ENCODE results near the gene ELOVL7.
"Not testable (repeated sequence)": the region's sequence is repeated elsewhere in the genome, so short reads cannot be mapped to it uniquely, and the experiment has no call there.

ELOVL7 gene

GRCh38 chr5:60821488-60822284 is 22.4 kb downstream of the ELOVL7 start:
- TF ChIP-seq EZH2phosphoT487 (conservative IDR thresholded peaks at IDR 0.05; ENCODE audit: low read length) (no peak), CTCF (IDR thresholded peaks at IDR 0.05; ENCODE audit: insufficient read depth, low read length, poor library complexity, severe bottlenecking) (no peak)
- Histone ChIP-seq H3K9me3 (ENCODE audit: insufficient read depth, low read length) (no peaks in the 10 kb centered on the region), H3K79me2 (ENCODE audit: insufficient read depth, low read length) (no peaks in the 10 kb centered on the region), H3K4me2 (ENCODE audit: low read depth, low read length, poor library complexity, severe bottlenecking) (no peak overlapping the region), H4K20me1 (ENCODE audit: low read depth, low read length) (no peaks in the 10 kb centered on the region), H3K36me3 (ENCODE audit: low read length) (no peaks in the 10 kb centered on the region), H3K9ac (ENCODE audit: low read length) (no peak overlapping the region), H3K27ac (ENCODE audit: low read depth, low read length) (no peak overlapping the region), H3K9me2 (replicated peaks; ENCODE audit: insufficient read depth, low read length) (no peaks in the 10 kb centered on the region), H2AFZ (ENCODE audit: low read depth, low read length, severe bottlenecking) (no peak overlapping the region), H3F3A (ENCODE audit: insufficient read depth) (no peaks in the 10 kb centered on the region), H3K27me3 (ENCODE audit: low read length) (no peaks in the 10 kb centered on the region), H3K4me3 (ENCODE audit: insufficient read depth, low read length, poor library complexity, severe bottlenecking) (no peak overlapping the region)

- Histone ChIP-seq H3K36me3 (ENCODE audit: low read length) (no peaks in the 10 kb centered on the region), H3K9me3 (ENCODE audit: insufficient read depth, low read length) (no peaks in the 10 kb centered on the region), H4K20me1 (ENCODE audit: low read depth, low read length) (no peaks in the 10 kb centered on the region), H3K4me3 (ENCODE audit: insufficient read depth, low read length, poor library complexity, severe bottlenecking) (no peak overlapping the region), H3K9ac (ENCODE audit: low read length) (no peak overlapping the region), H2AFZ (ENCODE audit: low read depth, low read length, severe bottlenecking) (no peak overlapping the region), H3K4me2 (ENCODE audit: low read depth, low read length, poor library complexity, severe bottlenecking) (no peak overlapping the region), H3K79me2 (ENCODE audit: insufficient read depth, low read length) (no peaks in the 10 kb centered on the region), H3F3A (ENCODE audit: insufficient read depth) (no peaks in the 10 kb centered on the region), H3K27me3 (ENCODE audit: low read length) (no peaks in the 10 kb centered on the region), H3K9me2 (replicated peaks; ENCODE audit: insufficient read depth, low read length) (no peaks in the 10 kb centered on the region), H3K27ac (ENCODE audit: low read depth, low read length) (no peak overlapping the region)
- TF ChIP-seq EZH2phosphoT487 (conservative IDR thresholded peaks at IDR 0.05; ENCODE audit: low read length) = no peak
- no peak for TF ChIP-seq CTCF (IDR thresholded peaks at IDR 0.05; ENCODE audit: insufficient read depth, low read length, poor library complexity, severe bottlenecking)
Observed at GRCh38 chr5:60820593-60821487, 23.2 kb downstream of the ELOVL7 start.

- H3K9me3 ChIP-seq (ENCODE audit: insufficient read depth, low read length); H4K20me1 ChIP-seq (ENCODE audit: low read depth, low read length); H3F3A ChIP-seq (ENCODE audit: insufficient read depth); H3K27me3 ChIP-seq (ENCODE audit: low read length); H3K9me2 ChIP-seq (replicated peaks; ENCODE audit: insufficient read depth, low read length); H3K36me3 ChIP-seq (ENCODE audit: low read length); H3K9ac ChIP-seq (ENCODE audit: low read length); H2AFZ ChIP-seq (ENCODE audit: low read depth, low read length, severe bottlenecking); H3K4me3 ChIP-seq (ENCODE audit: insufficient read depth, low read length, poor library complexity, severe bottlenecking); H3K79me2 ChIP-seq (ENCODE audit: insufficient read depth, low read length); H3K27ac ChIP-seq (ENCODE audit: low read depth, low read length); H3K4me2 ChIP-seq (ENCODE audit: low read depth, low read length, poor library complexity, severe bottlenecking): not testable (repeated sequence)
Observed at GRCh38 chr5:60816138-60816537, 27.9 kb downstream of the ELOVL7 start.

- H3K79me2 ChIP-seq (ENCODE audit: insufficient read depth, low read length) = no peaks in the 10 kb centered on the region
- TF ChIP-seq EZH2phosphoT487 (conservative IDR thresholded peaks at IDR 0.05; ENCODE audit: low read length) (no peak), CTCF (IDR thresholded peaks at IDR 0.05; ENCODE audit: insufficient read depth, low read length, poor library complexity, severe bottlenecking) (no peak)
- H3K9me2 ChIP-seq (replicated peaks; ENCODE audit: insufficient read depth, low read length) = no peaks in the 10 kb centered on the region
- H3K36me3 ChIP-seq (ENCODE audit: low read length) = no peaks in the 10 kb centered on the region
- H2AFZ ChIP-seq (ENCODE audit: low read depth, low read length, severe bottlenecking) = no peak overlapping the region
- no peak overlapping the region for H3K4me3 ChIP-seq (ENCODE audit: insufficient read depth, low read length, poor library complexity, severe bottlenecking)
- no peak overlapping the region for H3K27ac ChIP-seq (ENCODE audit: low read depth, low read length)
- no peak overlapping the region for H3K9ac ChIP-seq (ENCODE audit: low read length)
- no peaks in the 10 kb centered on the region for H3F3A ChIP-seq (ENCODE audit: insufficient read depth)
- H4K20me1 ChIP-seq (ENCODE audit: low read depth, low read length) = no peaks in the 10 kb centered on the region
- no peaks in the 10 kb centered on the region for H3K9me3 ChIP-seq (ENCODE audit: insufficient read depth, low read length)
- no peaks in the 10 kb centered on the region for H3K27me3 ChIP-seq (ENCODE audit: low read length)
- no peak overlapping the region for H3K4me2 ChIP-seq (ENCODE audit: low read depth, low read length, poor library complexity, severe bottlenecking)
Observed at GRCh38 chr5:60814498-60814897, 29.6 kb downstream of the ELOVL7 start.
